SU-DHL-6 (cell line): ENCODE measurements around the gene LRRC1.

Experiments used
- H2AFZ ChIP-seq: fragments of 200-600 bp; sonication (generic); 2 replicates; pipeline ENCODE4 v1.6.1; 2014; ENCODE audit warnings: low read depth, mild to moderate bottlenecking, moderate library complexity, mixed read lengths, antibody characterized with exemption, low read length; ENCODE audit not compliant: severe bottlenecking
- H3F3A ChIP-seq: fragments of 200-600 bp; shearing (Covaris generic); 2 replicates; pipeline ENCODE4 v1.6.0; 2016; ENCODE audit warnings: antibody characterized with exemption, mild to moderate bottlenecking; ENCODE audit not compliant: insufficient read depth
- H3K27ac ChIP-seq: fragments of 200-600 bp; sonication (generic); 2 replicates; pipeline ENCODE4 v1.5.1; 2016; ENCODE audit warnings: low read depth, mild to moderate bottlenecking, low read length, moderate library complexity, mixed read lengths
- H3K27me3 ChIP-seq: fragments of 200-600 bp; sonication (generic), shearing (Covaris generic); 2 replicates; pipeline ENCODE4 v1.6.0; 2014; ENCODE audit warnings: mild to moderate bottlenecking, low read length
- H3K36me3 ChIP-seq: fragments of 200-600 bp; sonication (generic); 2 replicates; pipeline ENCODE4 v1.6.1; 2014; ENCODE audit warnings: mild to moderate bottlenecking, low read length, mixed read lengths
- H3K4me2 ChIP-seq: fragments of 300-600, 200-600 bp; shearing (Covaris generic), sonication (generic); 2 replicates; pipeline ENCODE4 v1.6.0; 2014; ENCODE audit warnings: low read length, low read depth, mild to moderate bottlenecking; ENCODE audit not compliant: poor library complexity, severe bottlenecking
- H3K4me3 ChIP-seq: fragments of 200-600 bp; sonication (generic); 2 replicates; pipeline ENCODE4 v1.5.1; 2014; ENCODE audit warnings: antibody characterized with exemption, low read length, mild to moderate bottlenecking, mixed read lengths; ENCODE audit not compliant: insufficient read depth, poor library complexity, severe bottlenecking
- H3K79me2 ChIP-seq: fragments of 200-600 bp; sonication (generic); 2 replicates; pipeline ENCODE4 v1.6.1; 2014; ENCODE audit warnings: mild to moderate bottlenecking, low read length, moderate library complexity; ENCODE audit not compliant: insufficient read depth
- H3K9ac ChIP-seq: fragments of 200-600 bp; sonication (generic); 2 replicates; pipeline ENCODE4 v1.7.0; 2014; ENCODE audit warnings: mild to moderate bottlenecking, low read length
- H3K9me2 ChIP-seq: fragments of 200-600 bp; sonication (generic); replicated peaks from 2 replicates; pipeline ENCODE4 v1.6.1; 2014; ENCODE audit warnings: low read length; ENCODE audit not compliant: insufficient read depth
- H3K9me3 ChIP-seq: fragments of 200-600 bp; sonication (generic); 2 replicates; pipeline ENCODE4 v1.6.1; 2014; ENCODE audit warnings: low read length, mixed read lengths; ENCODE audit not compliant: insufficient read depth
- H4K20me1 ChIP-seq: fragments of 200-600 bp; sonication (generic); 2 replicates; pipeline ENCODE4 v1.6.1; 2014; ENCODE audit warnings: low read depth, mild to moderate bottlenecking, antibody characterized with exemption, low read length, moderate library complexity, mixed read lengths
- EZH2phosphoT487 ChIP-seq: fragments of 200-600 bp; sonication (generic), shearing (Covaris generic); conservative IDR thresholded peaks from 2 replicates; pipeline ENCODE4 v1.6.1; 2018; ENCODE audit warnings: mild to moderate bottlenecking, antibody characterized with exemption, low read length, moderate library complexity, mixed read lengths
- TF ChIP-seq, protein P1 (sequence below): fragments of 200-600 bp; sonication (generic); IDR thresholded peaks from one replicate; pipeline ENCODE4 v1.5.1; 2017; ENCODE audit warnings: antibody characterized with exemption, mild to moderate bottlenecking, low read length, moderate library complexity; ENCODE audit not compliant: insufficient read depth, poor library complexity, severe bottlenecking

Gene LRRC1

DNA sequence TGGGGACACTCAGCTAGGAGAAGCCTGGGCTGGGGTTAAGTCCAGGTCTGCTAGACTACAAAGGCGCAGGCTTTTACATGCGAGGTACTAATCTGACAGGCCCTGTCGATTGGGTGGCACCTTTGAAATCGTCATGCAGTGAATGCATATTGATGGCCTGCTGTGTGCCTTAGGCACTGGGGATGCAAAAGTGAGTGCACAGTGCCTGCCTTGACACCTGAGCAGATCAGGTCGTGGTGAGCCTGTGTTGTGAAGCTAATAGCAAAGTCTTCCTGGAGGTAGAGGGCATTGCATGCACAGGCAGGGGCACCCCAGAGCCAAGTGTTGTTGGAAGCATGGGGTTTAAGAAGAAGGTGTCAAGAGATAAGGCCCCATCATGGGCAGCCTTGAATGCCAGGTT, 16.9 kb downstream of the LRRC1 start:
- peaks cover 7% of the 10 kb centered on the region for H3F3A ChIP-seq
- no peak overlapping the region for H3K27ac ChIP-seq
- no peaks in the 10 kb centered on the region for H3K9me2 ChIP-seq
- no peak overlapping the region for H2AFZ ChIP-seq
- no peaks in the 10 kb centered on the region for H3K27me3 ChIP-seq
- H3K4me2 ChIP-seq, result no peak overlapping the region
- peaks cover 11% of the 10 kb centered on the region for H4K20me1 ChIP-seq
- H3K79me2 ChIP-seq, result peaks cover 7% of the 10 kb centered on the region; the same call in 1 of the 2 replicates
- TF ChIP-seq, protein P1, sequence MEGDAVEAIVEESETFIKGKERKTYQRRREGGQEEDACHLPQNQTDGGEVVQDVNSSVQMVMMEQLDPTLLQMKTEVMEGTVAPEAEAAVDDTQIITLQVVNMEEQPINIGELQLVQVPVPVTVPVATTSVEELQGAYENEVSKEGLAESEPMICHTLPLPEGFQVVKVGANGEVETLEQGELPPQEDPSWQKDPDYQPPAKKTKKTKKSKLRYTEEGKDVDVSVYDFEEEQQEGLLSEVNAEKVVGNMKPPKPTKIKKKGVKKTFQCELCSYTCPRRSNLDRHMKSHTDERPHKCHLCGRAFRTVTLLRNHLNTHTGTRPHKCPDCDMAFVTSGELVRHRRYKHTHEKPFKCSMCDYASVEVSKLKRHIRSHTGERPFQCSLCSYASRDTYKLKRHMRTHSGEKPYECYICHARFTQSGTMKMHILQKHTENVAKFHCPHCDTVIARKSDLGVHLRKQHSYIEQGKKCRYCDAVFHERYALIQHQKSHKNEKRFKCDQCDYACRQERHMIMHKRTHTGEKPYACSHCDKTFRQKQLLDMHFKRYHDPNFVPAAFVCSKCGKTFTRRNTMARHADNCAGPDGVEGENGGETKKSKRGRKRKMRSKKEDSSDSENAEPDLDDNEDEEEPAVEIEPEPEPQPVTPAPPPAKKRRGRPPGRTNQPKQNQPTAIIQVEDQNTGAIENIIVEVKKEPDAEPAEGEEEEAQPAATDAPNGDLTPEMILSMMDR, result no peak
- no peak for TF ChIP-seq EZH2phosphoT487
- H3K4me3 ChIP-seq, result no peak overlapping the region
- H3K36me3 ChIP-seq, result no peaks in the 10 kb centered on the region
- no peaks in the 10 kb centered on the region for H3K9me3 ChIP-seq
- no peak overlapping the region for H3K9ac ChIP-seq

DNA sequence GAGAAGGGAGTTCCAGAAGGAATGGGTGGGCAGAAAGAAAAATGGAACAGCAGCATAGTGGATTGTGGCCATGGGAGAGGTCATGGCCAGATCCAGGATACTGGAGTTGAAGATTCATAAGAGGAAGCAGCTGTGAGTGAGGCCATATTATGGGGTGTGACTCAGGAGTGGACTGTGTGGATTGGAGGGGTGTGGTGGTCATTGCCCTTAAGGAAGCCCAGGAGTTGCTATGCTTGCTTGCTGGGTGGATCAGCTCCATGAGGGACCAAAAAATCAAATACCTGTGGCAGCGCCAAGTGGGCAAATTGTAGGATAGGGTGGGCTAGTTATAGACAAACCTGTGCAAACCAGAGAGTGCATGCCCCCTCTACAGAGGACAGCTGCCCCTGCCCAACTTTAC, 18.3 kb downstream of the LRRC1 start:
- Histone ChIP-seq H3K27me3 (no peaks in the 10 kb centered on the region), H2AFZ (no peak overlapping the region), H3K9me3 (no peaks in the 10 kb centered on the region), H3K36me3 (no peaks in the 10 kb centered on the region), H3K4me3 (no peak overlapping the region), H3K9me2 (no peaks in the 10 kb centered on the region), H4K20me1 (peaks cover 20% of the 10 kb centered on the region), H3K79me2 (peaks cover 7% of the 10 kb centered on the region; the same call in 1 of the 2 replicates), H3K4me2 (no peak overlapping the region), H3K9ac (no peak overlapping the region), H3K27ac (no peak overlapping the region), H3F3A (peaks cover 7% of the 10 kb centered on the region)
- TF ChIP-seq, protein P1, result no peak
- TF ChIP-seq EZH2phosphoT487, result no peak

DNA sequence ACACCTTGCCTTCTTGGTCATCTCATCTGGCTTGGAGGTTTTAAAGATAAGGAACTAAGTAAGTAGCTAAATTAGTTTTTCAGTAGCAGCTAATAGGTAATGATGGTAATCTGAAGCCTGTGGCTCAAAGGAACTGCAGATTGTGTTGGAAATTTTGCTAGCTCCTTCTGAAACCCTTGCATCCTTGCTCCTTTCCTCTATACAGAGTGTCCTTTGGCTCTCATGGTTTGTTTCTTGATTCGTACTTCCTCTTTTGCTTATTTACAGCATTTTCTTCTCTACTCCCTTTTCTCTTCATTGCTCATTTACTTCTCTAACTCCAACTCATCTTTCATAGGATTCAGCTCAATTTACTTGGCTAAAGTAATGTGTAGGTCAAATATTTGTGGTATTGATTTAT, 19.0 kb downstream of the LRRC1 start:
- Histone ChIP-seq H4K20me1 (peaks cover 27% of the 10 kb centered on the region), H3K9me2 (no peaks in the 10 kb centered on the region), H3F3A (peaks cover 7% of the 10 kb centered on the region), H3K9me3 (no peaks in the 10 kb centered on the region), H2AFZ (no peak overlapping the region), H3K27ac (no peak overlapping the region), H3K79me2 (peaks cover 7% of the 10 kb centered on the region; the same call in 1 of the 2 replicates), H3K9ac (no peak overlapping the region), H3K27me3 (no peaks in the 10 kb centered on the region), H3K36me3 (no peaks in the 10 kb centered on the region), H3K4me2 (no peak overlapping the region), H3K4me3 (no peak overlapping the region)
- TF ChIP-seq, protein P1, result no peak
- TF ChIP-seq EZH2phosphoT487, result no peak
